ENCODE results near the gene FYTTD1. TPM values are rescaled to one million over a fixed set of nuclear protein-coding genes. Genes with fewer than 3 reads are reported as not detected.

Gene FYTTD1
- total RNA-seq, 1 donor from 2014 or later = 89.1 TPM

- Histone ChIP-seq H3K9ac (ENCODE audit: low read length) (peak overlapping the region; percentile 61), H2AFZ (ENCODE audit: low read depth, low read length) (no peak overlapping the region), H3K27me3 (ENCODE audit: insufficient read depth, low read length) (no peaks in the 10 kb centered on the region), H3K9me3 (ENCODE audit: insufficient read depth, low read depth, low read length) (no peaks in the 10 kb centered on the region), H3K4me2 (ENCODE audit: low read length) (peak overlapping the region; percentile 59), H3K36me3 (ENCODE audit: insufficient read depth, low read length) (no peaks in the 10 kb centered on the region), H3K4me1 (ENCODE audit: insufficient read depth, low read length) (peaks cover 22% of the 10 kb centered on the region), H3K4me3 (ENCODE audit: insufficient read depth, low read depth, low read length) (no peak overlapping the region), H3K27ac (ENCODE audit: low read depth, low read length) (peak overlapping the region; percentile 8), H3K79me2 (ENCODE audit: insufficient read depth, low read length) (peaks cover 88% of the 10 kb centered on the region), H4K20me1 (ENCODE audit: insufficient read depth, low read length) (peaks cover 63% of the 10 kb centered on the region)
- no peaks in the 10 kb centered on the region for H3K27me3 Mint-ChIP-seq (ENCODE audit: low read depth, unreplicated experiment)
- DNase-seq (ENCODE audit: low read depth) (peak; percentile 81), FAIRE-seq (peak; percentile 86)
- H3K36me3 Mint-ChIP-seq (ENCODE audit: low read depth, unreplicated experiment) = peaks cover 3% of the 10 kb centered on the region
- no peak for TF ChIP-seq EZH2 (IDR thresholded peaks at IDR 0.05; ENCODE audit: insufficient read depth, low read length)
- TF ChIP-seq CTCF (IDR thresholded peaks at IDR 0.05; ENCODE audit: insufficient read depth, low read depth, low read length) = no peak
- H3K4me3 Mint-ChIP-seq (ENCODE audit: unreplicated experiment) = peak overlapping the region; percentile 8
- peaks cover 28% of the 10 kb centered on the region for H3K4me1 Mint-ChIP-seq (ENCODE audit: low read depth, unreplicated experiment)
- H3K9me3 Mint-ChIP-seq (ENCODE audit: unreplicated experiment) = peaks cover 2% of the 10 kb centered on the region
- H3K27ac Mint-ChIP-seq (ENCODE audit: unreplicated experiment) = peak overlapping the region; percentile 35
Observed at GRCh38 chr3:197809356-197810020, 59.8 kb downstream of the FYTTD1 start.

- Mint-ChIP-seq H3K9me3 (ENCODE audit: unreplicated experiment) (peaks cover 2% of the 10 kb centered on the region), H3K4me3 (ENCODE audit: unreplicated experiment) (no peak overlapping the region), H3K4me1 (ENCODE audit: low read depth, unreplicated experiment) (peaks cover 28% of the 10 kb centered on the region), H3K27me3 (ENCODE audit: low read depth, unreplicated experiment) (no peaks in the 10 kb centered on the region), H3K36me3 (ENCODE audit: low read depth, unreplicated experiment) (peaks cover 3% of the 10 kb centered on the region), H3K27ac (ENCODE audit: unreplicated experiment) (peak overlapping the region; percentile 44)
- DNase-seq (ENCODE audit: low read depth) (peak; percentile 46), FAIRE-seq (no peak)
- no peak overlapping the region for H3K4me2 ChIP-seq (ENCODE audit: low read length)
- H3K36me3 ChIP-seq (ENCODE audit: insufficient read depth, low read length) = no peaks in the 10 kb centered on the region
- H3K9ac ChIP-seq (ENCODE audit: low read length) = no peak overlapping the region
- H3K27me3 ChIP-seq (ENCODE audit: insufficient read depth, low read length) = no peaks in the 10 kb centered on the region
- no peak overlapping the region for H3K4me3 ChIP-seq (ENCODE audit: insufficient read depth, low read depth, low read length)
- no peak overlapping the region for H2AFZ ChIP-seq (ENCODE audit: low read depth, low read length)
- H3K4me1 ChIP-seq (ENCODE audit: insufficient read depth, low read length) = peaks cover 22% of the 10 kb centered on the region
- H3K27ac ChIP-seq (ENCODE audit: low read depth, low read length) = no peak overlapping the region
- peaks cover 94% of the 10 kb centered on the region for H3K79me2 ChIP-seq (ENCODE audit: insufficient read depth, low read length)
- H3K9me3 ChIP-seq (ENCODE audit: insufficient read depth, low read depth, low read length) = no peaks in the 10 kb centered on the region
- H4K20me1 ChIP-seq (ENCODE audit: insufficient read depth, low read length) = peaks cover 57% of the 10 kb centered on the region
- TF ChIP-seq CTCF (IDR thresholded peaks at IDR 0.05; ENCODE audit: insufficient read depth, low read depth, low read length) = no peak
- no peak for TF ChIP-seq EZH2 (IDR thresholded peaks at IDR 0.05; ENCODE audit: insufficient read depth, low read length)
Observed at GRCh38 chr3:197810901-197811300, 61.2 kb downstream of the FYTTD1 start.

GRCh38 chr3:197811343-197811742, 61.7 kb downstream of the FYTTD1 start:
- H3K4me3 Mint-ChIP-seq (ENCODE audit: unreplicated experiment) = no peak overlapping the region

More at GRCh38 chr3:197811343-197811742, 61.7 kb downstream of the FYTTD1 start:
- peaks cover 28% of the 10 kb centered on the region for H3K4me1 Mint-ChIP-seq (ENCODE audit: low read depth, unreplicated experiment)
- H3K9me3 Mint-ChIP-seq (ENCODE audit: unreplicated experiment) = peaks cover under 1% of the 10 kb centered on the region
- no peaks in the 10 kb centered on the region for H3K27me3 ChIP-seq (ENCODE audit: insufficient read depth, low read length)
- FAIRE-seq = no peak
- H2AFZ ChIP-seq (ENCODE audit: low read depth, low read length) = no peak overlapping the region
- TF ChIP-seq EZH2 (IDR thresholded peaks at IDR 0.05; ENCODE audit: insufficient read depth, low read length) (no peak), CTCF (IDR thresholded peaks at IDR 0.05; ENCODE audit: insufficient read depth, low read depth, low read length) (no peak)
- peak; percentile 82 for DNase-seq (ENCODE audit: low read depth)
- H3K27ac ChIP-seq (ENCODE audit: low read depth, low read length) = peak overlapping the region; percentile 2
- H3K79me2 ChIP-seq (ENCODE audit: insufficient read depth, low read length) = peaks cover 94% of the 10 kb centered on the region
- H3K27me3 Mint-ChIP-seq (ENCODE audit: low read depth, unreplicated experiment) = no peaks in the 10 kb centered on the region
- H3K9me3 ChIP-seq (ENCODE audit: insufficient read depth, low read depth, low read length) = no peaks in the 10 kb centered on the region
- peaks cover under 1% of the 10 kb centered on the region for H3K36me3 Mint-ChIP-seq (ENCODE audit: low read depth, unreplicated experiment)
- H3K4me1 ChIP-seq (ENCODE audit: insufficient read depth, low read length) = peaks cover 22% of the 10 kb centered on the region
- no peak overlapping the region for H3K9ac ChIP-seq (ENCODE audit: low read length)
- H3K4me3 ChIP-seq (ENCODE audit: insufficient read depth, low read depth, low read length) = no peak overlapping the region
- H3K27ac Mint-ChIP-seq (ENCODE audit: unreplicated experiment) = peak overlapping the region; percentile 71
- H4K20me1 ChIP-seq (ENCODE audit: insufficient read depth, low read length) = peaks cover 57% of the 10 kb centered on the region
- H3K4me2 ChIP-seq (ENCODE audit: low read length) = no peak overlapping the region
- no peaks in the 10 kb centered on the region for H3K36me3 ChIP-seq (ENCODE audit: insufficient read depth, low read length)
